ENCODE measurements around the gene PCBP4.

Gene PCBP4

DNA sequence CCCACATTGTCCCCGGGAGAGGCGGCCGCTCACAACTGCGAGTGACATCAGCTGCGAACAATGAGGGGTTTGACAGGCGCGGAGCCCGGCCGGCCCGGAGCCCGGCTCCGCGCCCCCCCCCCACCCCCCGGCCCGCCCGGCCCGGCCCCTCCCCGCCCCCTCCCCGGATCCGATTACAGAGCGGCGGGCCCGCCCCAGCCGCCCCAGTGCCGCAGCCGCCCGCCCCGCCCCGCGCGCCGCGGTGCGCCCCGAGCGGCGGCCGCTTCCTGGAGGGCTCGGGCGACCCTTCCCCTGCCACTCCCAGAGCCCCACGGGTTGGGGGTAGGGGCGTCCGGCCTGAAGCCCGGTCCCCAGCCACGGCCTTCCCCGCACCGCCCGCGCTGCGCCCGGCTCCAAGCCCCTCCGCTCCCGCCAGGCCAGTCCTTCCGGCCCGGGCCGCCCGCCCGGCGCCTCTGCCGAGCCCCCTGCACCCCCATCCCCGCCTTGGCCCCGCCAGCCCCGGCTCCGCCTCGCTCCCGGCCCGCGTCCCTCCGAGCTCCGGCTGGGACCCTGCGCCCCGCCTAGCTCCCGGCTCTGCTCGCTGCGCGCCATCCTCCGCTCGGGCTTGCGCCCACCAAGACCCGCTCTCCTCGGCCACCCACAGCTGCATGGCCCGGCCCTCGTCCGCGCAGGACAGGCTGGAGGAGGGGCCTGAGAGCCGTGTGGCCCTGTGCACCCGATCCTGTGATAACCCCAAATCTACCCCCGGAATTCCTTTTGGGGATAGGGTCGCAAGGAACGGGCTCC, at the start of gene PCBP4:
TSS of gene PCBP4 (minus strand) at position 71 of the 786 bp plus-strand sequence. CDS start 6,214 bp downstream, outside the sequence.
- no peak for DNase-seq

GRCh38 chr3:52015438-52016228, 48.4 kb upstream of the PCBP4 start:
- peak; percentile 79 for DNase-seq

- no peak for DNase-seq
These were observed 47.4 kb upstream of the PCBP4 start for GRCh38 chr3:52014613-52015012.

GRCh38 chr3:52013802-52014598, 46.7 kb upstream of the PCBP4 start:
- DNase-seq = no peak

DNA sequence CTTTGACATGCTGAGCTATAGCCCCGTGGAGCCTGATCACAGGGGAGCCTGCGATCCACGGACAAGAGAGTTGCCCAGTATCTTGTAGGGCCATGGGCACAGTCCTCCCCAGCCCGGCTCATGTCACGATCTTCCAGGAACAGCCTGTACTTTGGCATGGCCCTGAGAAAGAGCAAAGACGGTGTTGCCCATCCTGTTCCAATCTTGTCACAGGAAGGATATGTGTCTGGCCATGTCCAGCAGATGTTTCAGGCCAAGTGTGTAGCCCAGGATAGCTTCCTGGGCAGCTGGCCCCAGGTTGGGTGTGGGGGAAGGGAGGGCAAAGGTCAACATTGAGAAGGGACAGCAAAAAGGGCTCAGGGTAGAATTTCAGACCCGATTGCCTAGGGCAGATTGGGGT, 45.4 kb upstream of the PCBP4 start:
- DNase-seq = no peak

DNA sequence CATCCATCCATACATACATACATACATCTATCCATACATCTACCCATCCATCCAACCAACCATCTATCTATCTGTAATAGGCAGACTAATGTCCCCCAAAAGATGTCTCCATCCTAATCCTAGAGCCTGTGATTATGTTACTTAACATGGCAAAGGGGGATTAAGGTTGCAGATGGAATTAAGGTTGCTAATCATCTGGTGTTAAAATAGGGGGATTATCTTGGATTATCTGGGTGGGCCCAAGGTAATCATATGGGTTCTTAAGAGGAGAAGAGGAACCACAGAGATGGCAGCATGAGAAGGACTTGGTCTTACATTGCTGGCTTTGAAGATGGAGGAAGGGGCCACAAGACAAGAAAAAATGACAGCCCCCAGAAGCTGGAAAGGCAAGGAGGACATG, 43.2 kb upstream of the PCBP4 start:
- no peak for DNase-seq

- no peak for DNase-seq
These were observed 40.0 kb upstream of the PCBP4 start for GRCh38 chr3:52007291-52007690.

DNA sequence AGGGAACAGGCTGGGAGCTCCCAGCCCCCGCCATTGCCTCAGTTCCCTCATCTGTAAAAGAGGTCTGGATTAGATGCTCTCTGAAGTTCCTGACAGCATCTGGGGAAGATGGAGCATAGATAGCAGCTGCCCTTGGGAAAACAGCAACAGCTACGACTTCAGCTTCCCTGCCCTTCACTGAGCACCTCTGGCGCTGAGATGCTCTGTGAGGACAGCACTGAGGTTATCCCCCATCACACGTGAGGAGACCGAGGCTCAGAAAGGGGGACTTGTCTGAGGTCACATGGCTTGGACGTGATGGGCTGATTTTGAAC, 39.5 kb upstream of the PCBP4 start:
- no peak for DNase-seq

DNA sequence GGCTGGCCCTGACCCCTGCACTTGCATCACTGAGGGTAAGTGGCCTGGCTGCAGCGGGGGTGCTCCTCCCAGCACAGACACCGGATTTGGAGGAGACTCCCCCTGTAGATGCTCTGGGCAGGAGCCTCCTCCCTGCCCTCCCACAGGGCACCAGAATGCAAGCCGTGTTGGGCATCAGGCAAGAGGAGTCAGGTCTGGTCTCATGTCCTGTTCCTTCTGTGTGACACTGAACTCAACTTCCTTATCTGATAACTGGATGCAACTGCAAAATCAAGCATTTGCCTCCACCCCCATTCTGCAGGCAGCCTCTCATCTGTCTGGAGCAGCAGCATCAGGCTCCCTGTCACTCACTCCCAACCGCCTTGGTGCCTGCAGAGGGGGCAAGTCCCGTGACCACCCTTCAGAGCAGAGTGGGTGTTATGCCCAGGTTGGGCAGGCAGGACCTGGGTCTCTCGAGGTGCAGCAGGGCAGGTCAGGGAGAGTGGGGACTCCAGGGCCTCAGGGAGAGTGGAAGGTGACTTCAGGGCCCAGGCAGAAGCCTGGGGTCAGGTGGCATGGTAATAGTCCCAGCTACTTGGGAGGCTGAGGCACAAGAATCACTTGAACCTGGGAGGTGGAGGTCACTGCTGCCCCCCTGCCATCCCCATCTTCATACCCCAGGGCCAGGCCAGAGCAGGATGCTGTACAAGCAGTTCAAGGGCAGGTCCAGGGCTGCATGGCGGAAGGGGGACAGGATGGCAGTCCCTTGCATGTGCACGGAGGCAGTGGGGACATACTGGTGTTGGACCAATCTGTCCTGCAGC, 39.0 kb upstream of the PCBP4 start:
- no peak for DNase-seq

DNA sequence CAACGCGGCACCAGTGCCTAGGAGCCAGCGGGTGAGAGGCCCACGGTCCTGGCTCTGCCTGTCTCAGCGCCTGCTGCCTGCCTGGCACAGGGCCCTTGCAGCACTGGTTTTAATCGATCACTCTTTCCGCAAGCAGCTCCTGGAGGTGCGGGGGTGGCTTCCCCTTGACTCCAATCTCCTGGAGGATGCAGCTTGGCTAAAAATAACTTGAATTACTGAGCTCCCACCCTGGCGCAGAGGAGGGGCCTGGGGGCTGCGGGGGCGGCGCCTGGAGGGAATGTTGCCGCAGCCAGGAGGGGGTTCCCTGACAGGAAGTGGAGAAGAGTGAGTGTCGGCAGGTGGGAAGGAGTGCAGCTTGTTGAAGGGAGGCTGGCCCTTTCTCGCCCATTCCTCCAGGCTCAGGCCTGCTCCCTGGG, 38.3 kb upstream of the PCBP4 start:
- DNase-seq = peak; percentile 73

DNA sequence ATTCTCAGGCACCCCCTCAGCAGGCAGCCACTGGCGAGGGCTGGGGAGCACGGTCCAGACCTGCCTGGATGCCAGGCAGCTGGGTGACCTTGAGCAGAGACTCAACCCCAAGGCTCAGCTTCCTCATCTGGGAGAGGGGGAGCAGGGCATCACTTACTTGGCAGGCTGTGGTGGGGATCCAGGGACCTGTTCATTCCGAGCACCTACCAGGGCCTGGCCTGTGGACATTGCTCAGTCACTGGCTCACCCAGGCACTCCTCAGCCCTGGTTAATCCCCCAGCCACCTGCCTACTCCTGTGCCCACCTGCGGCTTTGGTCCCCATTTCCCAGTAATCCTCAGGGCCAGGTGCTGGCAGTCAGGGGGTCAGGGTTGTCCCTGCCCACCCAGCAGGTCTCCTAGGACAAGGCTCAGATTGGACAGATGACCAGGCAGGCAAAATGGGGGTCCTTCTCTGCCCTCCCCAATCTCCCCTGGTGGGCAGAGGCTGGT, 37.7 kb upstream of the PCBP4 start:
- DNase-seq = no peak

DNA sequence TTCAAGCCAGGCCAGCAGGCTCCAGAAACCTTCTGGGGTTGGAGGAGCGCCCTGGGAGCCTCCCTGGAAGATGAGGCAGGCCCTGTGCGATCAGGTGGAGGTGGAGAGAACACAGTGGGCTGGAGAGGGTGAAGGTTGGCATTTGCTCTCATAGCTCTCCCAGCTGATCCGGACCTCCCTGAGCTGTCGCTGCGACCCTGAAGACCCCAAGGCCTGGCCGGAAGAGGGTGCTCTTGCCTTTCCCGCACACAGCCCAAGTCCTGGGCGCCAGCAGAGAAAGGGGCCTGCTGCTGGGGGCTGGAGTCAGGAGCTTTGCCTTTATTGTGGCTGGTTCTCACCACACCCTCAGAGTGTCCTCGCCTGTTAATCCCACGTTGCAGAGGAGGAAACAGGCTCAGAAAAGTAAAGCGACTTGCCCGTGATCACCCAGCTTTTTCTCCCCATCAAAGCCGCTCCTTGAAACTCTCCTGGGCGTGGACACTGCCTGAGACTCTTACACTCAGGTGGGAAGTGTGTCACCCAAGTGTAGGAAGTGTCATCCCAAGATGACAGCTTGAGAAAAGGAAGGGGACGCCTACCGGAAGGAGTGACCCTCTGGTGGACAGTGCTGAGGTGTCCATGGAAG, 37.0 kb upstream of the PCBP4 start:
- DNase-seq = no peak

DNA sequence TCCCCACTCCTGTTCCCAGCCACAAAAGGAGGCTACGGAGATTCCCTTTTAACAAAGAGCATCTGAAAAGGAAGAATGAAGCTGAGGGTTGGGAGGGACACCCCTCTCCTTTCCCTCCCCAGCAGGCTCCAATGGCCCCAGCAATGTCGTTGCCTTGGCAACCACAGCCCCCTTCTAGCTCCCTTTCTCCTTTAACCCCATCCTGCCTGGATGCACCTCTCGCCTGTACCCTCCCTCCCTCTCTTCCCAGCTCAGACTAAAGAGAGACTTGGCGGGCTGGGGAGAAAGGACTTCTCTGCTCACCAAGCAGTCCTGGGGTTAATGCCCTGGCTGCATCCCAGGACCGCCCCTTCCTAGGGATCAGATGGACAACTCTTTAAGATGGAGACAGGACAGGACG, 35.5 kb upstream of the PCBP4 start:
- no peak for DNase-seq

GRCh38 chr3:52001443-52001974, 34.3 kb upstream of the PCBP4 start:
- DNase-seq = peak; percentile 73

DNA sequence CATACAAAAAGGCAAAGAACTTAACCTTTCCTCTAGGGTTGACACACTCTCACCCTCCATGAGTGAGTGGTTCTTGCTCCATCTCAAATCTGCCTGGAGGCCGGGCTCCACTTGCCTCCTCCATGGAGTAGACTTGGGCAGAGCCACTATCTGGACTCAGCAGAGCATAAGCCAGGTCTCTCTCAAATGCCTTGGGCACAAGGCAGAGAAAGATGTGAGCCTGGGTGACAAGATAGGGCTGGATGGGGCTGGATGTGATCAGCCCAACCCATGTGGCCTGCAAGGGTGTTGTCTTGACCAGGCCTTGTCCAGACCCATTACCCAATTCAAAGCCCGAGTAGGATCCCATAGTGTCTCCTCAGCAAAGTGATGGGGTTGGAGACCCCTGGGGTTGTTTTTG, 32.6 kb upstream of the PCBP4 start:
- DNase-seq = no peak

GRCh38 chr3:51998774-51999173, 31.5 kb upstream of the PCBP4 start:
- DNase-seq = no peak

- DNase-seq = no peak
These were observed 30.8 kb upstream of the PCBP4 start for GRCh38 chr3:51997935-51998596.

DNA sequence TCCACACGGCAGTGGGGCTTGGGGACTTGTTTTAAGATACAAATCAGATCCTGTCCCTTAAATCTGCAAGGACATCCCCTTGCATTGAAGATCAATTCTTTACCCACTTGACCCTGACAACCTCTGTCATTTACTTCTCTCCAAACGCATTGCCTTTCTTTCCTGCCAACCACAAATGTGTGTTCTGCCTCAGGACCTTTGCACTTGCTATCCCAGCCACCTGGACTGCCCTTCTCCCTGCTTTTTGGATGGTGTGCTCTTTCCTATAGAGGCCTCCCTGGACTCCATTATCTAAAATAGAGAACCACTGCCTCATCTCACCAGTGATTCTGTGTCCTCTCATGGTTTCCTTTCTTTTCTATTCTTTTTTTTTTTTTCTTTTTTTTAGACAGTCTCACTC, 29.9 kb upstream of the PCBP4 start:
- DNase-seq = no peak

GRCh38 chr3:51995346-51996163, 28.3 kb upstream of the PCBP4 start, which contains the start of gene RPL29:
Gene RPL29 (minus strand): TSS chr3:51995895. CDS start chr3:51995461, 434 bp downstream.
- peak; percentile 79 for DNase-seq

GRCh38 chr3:51994530-51994929, 27.3 kb upstream of the PCBP4 start:
- DNase-seq = no peak

All from COR-L47 (cell line).